ENCODE data around the gene VARS2.
"Not testable (repeated sequence)": the region's sequence is repeated elsewhere in the genome, so short reads cannot be mapped to it uniquely, and the experiment has no call there.

Gene VARS2

DNA sequence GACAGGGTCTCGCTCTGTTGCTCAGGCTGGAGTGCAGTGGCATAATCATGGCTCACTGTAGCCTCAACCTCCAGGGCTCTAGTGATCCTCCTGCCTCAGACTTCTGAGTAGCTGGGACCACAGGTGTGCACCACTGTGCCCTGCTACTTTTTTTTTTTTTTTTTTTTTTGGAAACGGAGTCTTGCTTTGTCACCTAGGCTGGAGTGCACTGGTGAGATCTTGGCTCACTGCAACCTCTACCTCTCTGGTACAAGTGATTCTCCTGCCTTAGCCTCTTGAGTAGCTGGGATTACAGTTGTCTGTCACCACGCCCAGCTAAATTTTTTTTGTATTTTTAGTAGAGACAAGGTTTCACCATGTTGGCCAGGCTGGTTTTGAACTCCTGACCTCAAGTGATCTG lies 13.0 kb downstream of the VARS2 start:
- not testable (repeated sequence) for ATAC-seq

DNA sequence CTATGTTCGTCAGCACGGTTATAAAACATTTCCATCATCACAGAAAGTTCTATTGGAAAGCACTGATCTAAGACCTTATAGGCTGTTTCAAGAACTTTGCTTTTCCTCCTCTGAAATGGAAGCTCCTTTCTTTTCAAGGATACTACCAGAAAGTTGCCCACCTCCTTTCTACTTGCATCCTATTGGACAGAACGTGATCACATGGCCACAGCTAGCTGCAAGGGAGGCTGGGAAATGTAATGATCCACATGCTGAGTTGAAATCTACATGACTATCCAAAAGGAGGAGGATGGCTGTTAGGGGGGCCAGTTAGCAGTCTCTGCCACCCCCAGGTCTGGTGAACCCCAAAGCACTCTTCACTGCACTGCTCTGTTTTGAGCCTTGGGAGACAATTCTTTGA lies 14.6 kb downstream of the VARS2 start:
- TF ChIP-seq, protein P1, sequence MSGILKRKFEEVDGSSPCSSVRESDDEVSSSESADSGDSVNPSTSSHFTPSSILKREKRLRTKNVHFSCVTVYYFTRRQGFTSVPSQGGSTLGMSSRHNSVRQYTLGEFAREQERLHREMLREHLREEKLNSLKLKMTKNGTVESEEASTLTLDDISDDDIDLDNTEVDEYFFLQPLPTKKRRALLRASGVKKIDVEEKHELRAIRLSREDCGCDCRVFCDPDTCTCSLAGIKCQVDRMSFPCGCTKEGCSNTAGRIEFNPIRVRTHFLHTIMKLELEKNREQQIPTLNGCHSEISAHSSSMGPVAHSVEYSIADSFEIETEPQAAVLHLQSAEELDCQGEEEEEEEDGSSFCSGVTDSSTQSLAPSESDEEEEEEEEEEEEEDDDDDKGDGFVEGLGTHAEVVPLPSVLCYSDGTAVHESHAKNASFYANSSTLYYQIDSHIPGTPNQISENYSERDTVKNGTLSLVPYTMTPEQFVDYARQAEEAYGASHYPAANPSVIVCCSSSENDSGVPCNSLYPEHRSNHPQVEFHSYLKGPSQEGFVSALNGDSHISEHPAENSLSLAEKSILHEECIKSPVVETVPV (CRISPR knock-in tag; IDR thresholded peaks at IDR 0.05) = no peak
- TF ChIP-seq, protein P2, sequence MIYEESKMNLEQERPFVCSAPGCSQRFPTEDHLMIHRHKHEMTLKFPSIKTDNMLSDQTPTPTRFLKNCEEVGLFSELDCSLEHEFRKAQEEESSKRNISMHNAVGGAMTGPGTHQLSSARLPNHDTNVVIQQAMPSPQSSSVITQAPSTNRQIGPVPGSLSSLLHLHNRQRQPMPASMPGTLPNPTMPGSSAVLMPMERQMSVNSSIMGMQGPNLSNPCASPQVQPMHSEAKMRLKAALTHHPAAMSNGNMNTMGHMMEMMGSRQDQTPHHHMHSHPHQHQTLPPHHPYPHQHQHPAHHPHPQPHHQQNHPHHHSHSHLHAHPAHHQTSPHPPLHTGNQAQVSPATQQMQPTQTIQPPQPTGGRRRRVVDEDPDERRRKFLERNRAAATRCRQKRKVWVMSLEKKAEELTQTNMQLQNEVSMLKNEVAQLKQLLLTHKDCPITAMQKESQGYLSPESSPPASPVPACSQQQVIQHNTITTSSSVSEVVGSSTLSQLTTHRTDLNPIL (CRISPR knock-in tag; IDR thresholded peaks at IDR 0.05; ENCODE audit: low read depth) = no peak
- TF ChIP-seq BACH2 (CRISPR knock-in tag; IDR thresholded peaks at IDR 0.05; ENCODE audit: borderline replicate concordance) = no peak
- TF ChIP-seq ZC3H10 (CRISPR knock-in tag; IDR thresholded peaks at IDR 0.05) = no peak
- no peak for ATAC-seq

DNA sequence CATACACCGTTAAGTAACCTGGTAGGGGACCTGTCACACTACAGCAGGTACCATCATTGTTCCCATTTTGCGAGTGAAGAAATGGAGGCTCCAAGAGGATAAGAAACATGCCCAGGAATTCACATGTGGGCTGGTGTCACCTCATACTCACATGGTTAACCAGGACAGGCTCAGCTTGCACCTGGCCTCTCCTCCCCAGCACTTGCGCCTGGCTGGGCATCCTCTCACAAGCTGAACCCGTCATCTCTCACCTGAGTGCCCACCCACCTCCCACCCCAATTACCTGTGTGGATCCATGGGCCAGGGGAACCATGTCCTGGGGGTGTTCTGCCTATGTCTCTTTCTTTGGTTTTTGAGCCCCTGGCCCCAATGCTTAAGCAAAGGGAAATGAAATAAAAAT lies 16.5 kb downstream of the VARS2 start:
- TF ChIP-seq ISL1 (CRISPR knock-in tag; IDR thresholded peaks at IDR 0.05) (no peak), ZNF70 (CRISPR knock-in tag; IDR thresholded peaks at IDR 0.05) (no peak), TOX (CRISPR knock-in tag; IDR thresholded peaks at IDR 0.05; ENCODE audit: borderline replicate concordance) (no peak), TCF4 (CRISPR knock-in tag; IDR thresholded peaks at IDR 0.05; ENCODE audit: borderline replicate concordance) (no peak), SNAI2 (CRISPR knock-in tag; IDR thresholded peaks at IDR 0.05) (no peak), CSDC2 (CRISPR knock-in tag; IDR thresholded peaks at IDR 0.05) (no peak), PPARA (CRISPR knock-in tag; IDR thresholded peaks at IDR 0.05; ENCODE audit: borderline replicate concordance) (no peak), ZNF565 (CRISPR knock-in tag; conservative IDR thresholded peaks at IDR 0.05; ENCODE audit: low read depth) (no peak)
- TF ChIP-seq, protein P1 (CRISPR knock-in tag; IDR thresholded peaks at IDR 0.05) = no peak
- TF ChIP-seq, protein P2 (CRISPR knock-in tag; IDR thresholded peaks at IDR 0.05; ENCODE audit: low read depth) = no peak
- ATAC-seq = no peak

DNA sequence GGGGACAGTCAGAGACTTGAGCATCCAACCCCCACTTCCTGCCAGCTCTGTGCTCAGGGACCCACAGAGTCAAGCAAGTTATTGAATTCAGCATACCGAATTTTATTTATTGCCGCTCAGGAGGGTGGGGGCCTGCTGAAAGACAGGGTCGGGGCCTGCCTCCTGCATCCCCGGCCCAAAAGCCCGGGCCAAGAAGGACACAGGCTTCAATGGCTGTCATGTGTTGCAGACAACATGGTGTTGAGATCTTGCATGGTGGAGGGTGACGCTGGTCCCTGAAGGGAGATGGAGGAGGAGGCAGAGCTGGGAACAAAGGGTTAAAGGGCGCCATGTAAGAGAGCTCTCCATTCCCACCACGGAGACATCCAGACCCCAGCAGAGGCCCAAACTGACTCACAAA lies 17.2 kb downstream of the VARS2 start:
- TF ChIP-seq TCF4 (CRISPR knock-in tag; IDR thresholded peaks at IDR 0.05; ENCODE audit: borderline replicate concordance) (no peak), SNAI2 (CRISPR knock-in tag; IDR thresholded peaks at IDR 0.05) (no peak), OSR1 (CRISPR knock-in tag; IDR thresholded peaks at IDR 0.05) (no peak), ISL1 (CRISPR knock-in tag; IDR thresholded peaks at IDR 0.05) (no peak), RARB (CRISPR knock-in tag; IDR thresholded peaks at IDR 0.05) (no peak), ARNTL (CRISPR knock-in tag; IDR thresholded peaks at IDR 0.05; ENCODE audit: borderline replicate concordance, low read depth) (no peak)
- no peak for ATAC-seq

DNA sequence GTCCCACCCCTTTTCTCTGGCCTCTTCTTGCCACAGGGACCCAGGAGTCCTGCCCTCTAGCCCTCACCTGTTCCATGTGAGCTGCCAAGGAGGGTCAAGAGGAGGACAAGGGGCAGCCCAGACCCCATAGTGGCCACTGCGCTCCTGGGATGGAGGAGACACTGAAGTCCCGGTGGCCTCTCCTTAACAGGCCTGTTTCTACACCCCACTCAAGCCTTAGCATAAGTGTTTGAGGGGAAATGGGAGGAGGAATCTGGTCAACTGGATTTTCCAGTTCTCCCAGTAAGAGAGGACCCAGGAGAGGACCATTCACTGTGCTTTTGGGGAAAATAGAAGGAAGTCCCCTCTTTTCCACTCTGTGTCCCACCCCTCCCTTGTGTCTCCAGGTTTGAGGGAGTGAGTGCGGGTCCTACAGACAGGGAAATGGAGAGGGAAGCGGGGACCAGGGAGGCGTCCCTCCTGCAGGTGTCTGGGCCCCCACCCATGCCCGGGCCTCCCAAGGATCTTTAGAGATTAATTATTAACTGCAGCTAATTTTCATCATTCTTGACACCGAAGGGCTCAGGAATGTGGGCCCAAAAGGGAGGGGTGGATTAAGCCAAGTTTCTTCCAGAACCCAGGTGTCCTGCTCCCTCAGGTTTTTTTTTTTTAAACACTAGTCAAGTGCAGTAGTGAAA lies 18.1 kb downstream of the VARS2 start, which contains the start of gene SFTA2:
Gene SFTA2, minus strand, starts transcription at position 202 of the 677 bp plus-strand sequence. Its CDS starts 74 bp downstream, at position 128.
- no peak for ATAC-seq
- TF ChIP-seq, protein P2 (CRISPR knock-in tag; IDR thresholded peaks at IDR 0.05; ENCODE audit: low read depth) = no peak
- TF ChIP-seq, protein P1 (CRISPR knock-in tag; IDR thresholded peaks at IDR 0.05) = no peak
- TF ChIP-seq SNAI2 (CRISPR knock-in tag; IDR thresholded peaks at IDR 0.05) (no peak), ZNF8 (CRISPR knock-in tag; IDR thresholded peaks at IDR 0.05) (no peak), ARNTL (CRISPR knock-in tag; IDR thresholded peaks at IDR 0.05; ENCODE audit: borderline replicate concordance, low read depth) (no peak), GLIS3 (CRISPR knock-in tag; IDR thresholded peaks at IDR 0.05) (no peak), ISL1 (CRISPR knock-in tag; IDR thresholded peaks at IDR 0.05) (no peak), RARB (CRISPR knock-in tag; IDR thresholded peaks at IDR 0.05) (no peak), TCF4 (CRISPR knock-in tag; IDR thresholded peaks at IDR 0.05; ENCODE audit: borderline replicate concordance) (no peak), OSR1 (CRISPR knock-in tag; IDR thresholded peaks at IDR 0.05) (no peak), ZNF565 (CRISPR knock-in tag; conservative IDR thresholded peaks at IDR 0.05; ENCODE audit: low read depth) (no peak)
- TF ChIP-seq, protein P3, sequence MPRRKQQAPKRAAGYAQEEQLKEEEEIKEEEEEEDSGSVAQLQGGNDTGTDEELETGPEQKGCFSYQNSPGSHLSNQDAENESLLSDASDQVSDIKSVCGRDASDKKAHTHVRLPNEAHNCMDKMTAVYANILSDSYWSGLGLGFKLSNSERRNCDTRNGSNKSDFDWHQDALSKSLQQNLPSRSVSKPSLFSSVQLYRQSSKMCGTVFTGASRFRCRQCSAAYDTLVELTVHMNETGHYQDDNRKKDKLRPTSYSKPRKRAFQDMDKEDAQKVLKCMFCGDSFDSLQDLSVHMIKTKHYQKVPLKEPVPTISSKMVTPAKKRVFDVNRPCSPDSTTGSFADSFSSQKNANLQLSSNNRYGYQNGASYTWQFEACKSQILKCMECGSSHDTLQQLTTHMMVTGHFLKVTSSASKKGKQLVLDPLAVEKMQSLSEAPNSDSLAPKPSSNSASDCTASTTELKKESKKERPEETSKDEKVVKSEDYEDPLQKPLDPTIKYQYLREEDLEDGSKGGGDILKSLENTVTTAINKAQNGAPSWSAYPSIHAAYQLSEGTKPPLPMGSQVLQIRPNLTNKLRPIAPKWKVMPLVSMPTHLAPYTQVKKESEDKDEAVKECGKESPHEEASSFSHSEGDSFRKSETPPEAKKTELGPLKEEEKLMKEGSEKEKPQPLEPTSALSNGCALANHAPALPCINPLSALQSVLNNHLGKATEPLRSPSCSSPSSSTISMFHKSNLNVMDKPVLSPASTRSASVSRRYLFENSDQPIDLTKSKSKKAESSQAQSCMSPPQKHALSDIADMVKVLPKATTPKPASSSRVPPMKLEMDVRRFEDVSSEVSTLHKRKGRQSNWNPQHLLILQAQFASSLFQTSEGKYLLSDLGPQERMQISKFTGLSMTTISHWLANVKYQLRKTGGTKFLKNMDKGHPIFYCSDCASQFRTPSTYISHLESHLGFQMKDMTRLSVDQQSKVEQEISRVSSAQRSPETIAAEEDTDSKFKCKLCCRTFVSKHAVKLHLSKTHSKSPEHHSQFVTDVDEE (CRISPR knock-in tag; IDR thresholded peaks at IDR 0.05) = no peak
- TF ChIP-seq, protein P4, sequence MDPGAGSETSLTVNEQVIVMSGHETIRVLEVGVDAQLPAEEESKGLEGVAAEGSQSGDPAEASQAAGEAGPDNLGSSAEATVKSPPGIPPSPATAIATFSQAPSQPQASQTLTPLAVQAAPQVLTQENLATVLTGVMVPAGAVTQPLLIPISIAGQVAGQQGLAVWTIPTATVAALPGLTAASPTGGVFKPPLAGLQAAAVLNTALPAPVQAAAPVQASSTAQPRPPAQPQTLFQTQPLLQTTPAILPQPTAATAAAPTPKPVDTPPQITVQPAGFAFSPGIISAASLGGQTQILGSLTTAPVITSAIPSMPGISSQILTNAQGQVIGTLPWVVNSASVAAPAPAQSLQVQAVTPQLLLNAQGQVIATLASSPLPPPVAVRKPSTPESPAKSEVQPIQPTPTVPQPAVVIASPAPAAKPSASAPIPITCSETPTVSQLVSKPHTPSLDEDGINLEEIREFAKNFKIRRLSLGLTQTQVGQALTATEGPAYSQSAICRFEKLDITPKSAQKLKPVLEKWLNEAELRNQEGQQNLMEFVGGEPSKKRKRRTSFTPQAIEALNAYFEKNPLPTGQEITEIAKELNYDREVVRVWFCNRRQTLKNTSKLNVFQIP (CRISPR knock-in tag; IDR thresholded peaks at IDR 0.05; ENCODE audit: borderline replicate concordance, low read depth) = no peak

All from SK-N-SH treated with all-trans-retinoic acid at 6 μM for 48 hours (cell line).